Stimulated activated CD4-positive, alpha-beta T cell treated with anti-CD3 and anti-CD28 coated beads, Interleukin-12 subunit alpha, Interleukin-12 subunit beta, amount 100 ng/mL, for 24 hours (primary cell): ENCODE data around the gene SLC25A27.

ENCODE experiments used
- DNase-seq, 2 experiments: peaks; one replicate each; pipeline ENCODE4 v3.0.0-alpha.2; 2020; ENCODE audit warnings: low read depth in 2 of 2

SLC25A27 gene

DNA sequence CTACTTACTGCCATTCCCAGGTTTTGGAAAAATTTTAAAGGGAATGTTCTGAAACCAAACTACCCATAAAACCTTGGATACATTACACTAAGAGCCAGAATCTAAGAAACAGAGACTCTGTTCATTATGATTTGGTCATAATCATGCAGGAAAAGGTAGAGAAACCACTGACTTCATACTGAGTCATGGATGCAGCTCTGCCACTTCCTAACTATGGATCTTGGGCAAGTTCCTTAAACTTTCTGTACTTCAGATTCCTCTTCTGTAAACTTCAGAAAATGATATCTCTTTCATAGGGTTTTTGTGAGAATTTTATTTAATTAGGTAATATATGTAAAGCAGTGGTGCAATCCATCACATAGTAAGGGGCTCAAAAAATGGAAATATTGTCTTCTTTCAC lies 62.4 kb downstream of the SLC25A27 start:
- no peak for DNase-seq

DNA sequence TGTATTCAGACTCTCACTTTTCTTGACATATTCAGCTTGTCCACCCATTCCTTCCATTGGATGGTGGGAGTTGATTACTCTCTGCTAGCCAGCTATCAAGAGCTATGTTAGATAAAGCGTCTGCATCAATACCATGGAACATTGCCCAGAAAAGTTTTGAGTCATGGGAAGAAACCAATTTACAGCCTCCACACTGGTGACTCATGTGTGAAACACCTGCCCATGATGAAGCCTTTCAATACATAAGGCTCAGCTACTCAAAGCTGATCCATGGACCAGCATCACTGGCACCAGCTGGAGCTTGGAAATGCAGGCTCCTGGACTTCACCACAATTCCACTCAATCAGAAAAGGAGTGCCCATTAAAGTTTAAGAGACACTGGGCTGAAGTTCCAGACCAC lies 66.3 kb downstream of the SLC25A27 start:
- DNase-seq: no peak

DNA sequence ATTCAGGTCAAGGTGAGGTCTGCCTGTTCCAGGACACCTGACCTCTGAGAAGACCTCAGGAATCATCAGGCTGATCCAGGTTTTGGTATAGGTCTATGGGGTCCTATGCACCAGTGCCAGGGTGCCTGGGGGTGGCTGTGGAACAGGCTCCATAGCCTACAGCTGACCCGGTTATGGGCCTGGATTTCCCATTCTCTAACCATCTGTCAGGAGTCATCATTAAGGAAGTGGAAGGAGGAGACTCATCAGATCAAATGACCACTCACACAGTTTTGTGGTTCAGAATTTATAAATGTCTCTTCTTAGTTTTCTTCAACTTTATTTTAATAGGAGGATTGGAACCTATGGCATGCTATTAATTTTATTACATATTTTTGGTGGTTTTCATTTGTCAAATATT lies 67.6 kb downstream of the SLC25A27 start:
- DNase-seq: no peak
